Mucosa of descending colon (tissue), 3 donors: ENCODE measurements around the gene TCF12. TPM values are rescaled to one million over a fixed set of nuclear protein-coding genes. Genes with fewer than 3 reads are reported as not detected.
"Not testable (repeated sequence)": the region's sequence is repeated elsewhere in the genome, so short reads cannot be mapped to it uniquely, and the experiment has no call there.

Experiments
- ATAC-seq: fragments of 200-7000 bp; cut with Tn5 transposase; one replicate; pipeline ENCODE4 v1.9.1; 2020; ENCODE audit warnings: mild to moderate bottlenecking, moderate library complexity
- DNase-seq, 3 donors: peaks; one replicate each; pipeline ENCODE4 v3.0.0-alpha.2; 2020
- H3K36me3 ChIP-seq: fragments of 200-600 bp; one replicate; pipeline ENCODE4 v1.8.0; 2021; ENCODE audit warnings: low read depth, mild to moderate bottlenecking
- H3K4me1 ChIP-seq: fragments of 200-600 bp; one replicate; pipeline ENCODE4 v1.8.0; 2021; ENCODE audit warnings: low read depth, mild to moderate bottlenecking
- H3K4me3 ChIP-seq: fragments of 200-600 bp; one replicate; pipeline ENCODE4 v1.8.0; 2021; ENCODE audit warnings: mild to moderate bottlenecking
- H3K9me3 ChIP-seq: fragments of 200-600 bp; one replicate; pipeline ENCODE4 v1.8.0; 2021; ENCODE audit warnings: mild to moderate bottlenecking
- intact Hi-C, 2 donors: fragments of 100-400 bp; cut with DNase I in 1 of 2; cut with micrococcal nuclease in 1 of 2; formaldehyde crosslinking; loops; one replicate each; pipeline versions ENCODE4 v1.11.0 to v1.11.1; 2022; cut with DNase I, micrococcal nuclease
- total RNA-seq, 3 donors: library from RNA; stranded (reverse); fragmentation: NEBNext Ultra II Directional in 2 of 3; extraction: Animal tissue kit (Norgen Biotek cat#: 25700) in 2 of 3; gene quantifications; one replicate each; pipeline versions ENCODE4 v1.2.1 to v1.2.4, GENCODE V29; 2021 to 2023
- TF ChIP-seq, protein P1 (sequence below): fragments of 200-600 bp; IDR thresholded peaks from one replicate; pipeline ENCODE4 v1.8.0; 2022; ENCODE audit warnings: antibody characterized with exemption, mild to moderate bottlenecking
- donor health status: DM: no; HTN: no; CAD: no; lungs with moderate emphysema.
- donor health status: DM: no; HTN: no; CAD: no.
- donor health status: DM: no; HTN: yes; CAD: no.

The TCF12 gene
- total RNA-seq, 3 donors from 2014 or later, result 74.1 to 118 (median 106) TPM

DNA sequence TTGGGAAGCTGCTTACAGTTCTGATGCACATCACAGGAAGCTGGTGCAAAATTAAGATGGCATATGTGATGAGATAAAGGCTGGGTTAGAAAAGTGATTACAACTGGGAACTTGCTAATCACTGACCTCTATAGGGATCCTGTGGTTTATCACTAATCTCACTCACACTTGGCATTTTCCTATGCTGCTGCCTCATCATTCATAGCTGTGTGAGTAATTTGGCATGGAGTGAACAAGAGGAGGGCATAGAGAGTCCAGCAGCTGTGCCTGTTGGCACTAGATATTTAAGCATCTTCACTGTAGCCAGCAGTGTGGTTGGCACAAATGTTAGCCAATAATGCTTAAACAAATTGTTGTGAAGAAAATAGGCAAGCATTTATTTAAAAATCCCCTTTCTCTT lies 240.1 kb downstream of the TCF12 start:
- H3K36me3 ChIP-seq, result no peaks in the 10 kb centered on the region
- no peaks in the 10 kb centered on the region for H3K4me1 ChIP-seq
- TF ChIP-seq, protein P1, sequence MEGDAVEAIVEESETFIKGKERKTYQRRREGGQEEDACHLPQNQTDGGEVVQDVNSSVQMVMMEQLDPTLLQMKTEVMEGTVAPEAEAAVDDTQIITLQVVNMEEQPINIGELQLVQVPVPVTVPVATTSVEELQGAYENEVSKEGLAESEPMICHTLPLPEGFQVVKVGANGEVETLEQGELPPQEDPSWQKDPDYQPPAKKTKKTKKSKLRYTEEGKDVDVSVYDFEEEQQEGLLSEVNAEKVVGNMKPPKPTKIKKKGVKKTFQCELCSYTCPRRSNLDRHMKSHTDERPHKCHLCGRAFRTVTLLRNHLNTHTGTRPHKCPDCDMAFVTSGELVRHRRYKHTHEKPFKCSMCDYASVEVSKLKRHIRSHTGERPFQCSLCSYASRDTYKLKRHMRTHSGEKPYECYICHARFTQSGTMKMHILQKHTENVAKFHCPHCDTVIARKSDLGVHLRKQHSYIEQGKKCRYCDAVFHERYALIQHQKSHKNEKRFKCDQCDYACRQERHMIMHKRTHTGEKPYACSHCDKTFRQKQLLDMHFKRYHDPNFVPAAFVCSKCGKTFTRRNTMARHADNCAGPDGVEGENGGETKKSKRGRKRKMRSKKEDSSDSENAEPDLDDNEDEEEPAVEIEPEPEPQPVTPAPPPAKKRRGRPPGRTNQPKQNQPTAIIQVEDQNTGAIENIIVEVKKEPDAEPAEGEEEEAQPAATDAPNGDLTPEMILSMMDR, result no peak
- no peak overlapping the region for H3K4me3 ChIP-seq
- DNase-seq (no peak), ATAC-seq (no peak)
- intact Hi-C loops, result no loop called here
- H3K9me3 ChIP-seq, result no peaks in the 10 kb centered on the region

DNA sequence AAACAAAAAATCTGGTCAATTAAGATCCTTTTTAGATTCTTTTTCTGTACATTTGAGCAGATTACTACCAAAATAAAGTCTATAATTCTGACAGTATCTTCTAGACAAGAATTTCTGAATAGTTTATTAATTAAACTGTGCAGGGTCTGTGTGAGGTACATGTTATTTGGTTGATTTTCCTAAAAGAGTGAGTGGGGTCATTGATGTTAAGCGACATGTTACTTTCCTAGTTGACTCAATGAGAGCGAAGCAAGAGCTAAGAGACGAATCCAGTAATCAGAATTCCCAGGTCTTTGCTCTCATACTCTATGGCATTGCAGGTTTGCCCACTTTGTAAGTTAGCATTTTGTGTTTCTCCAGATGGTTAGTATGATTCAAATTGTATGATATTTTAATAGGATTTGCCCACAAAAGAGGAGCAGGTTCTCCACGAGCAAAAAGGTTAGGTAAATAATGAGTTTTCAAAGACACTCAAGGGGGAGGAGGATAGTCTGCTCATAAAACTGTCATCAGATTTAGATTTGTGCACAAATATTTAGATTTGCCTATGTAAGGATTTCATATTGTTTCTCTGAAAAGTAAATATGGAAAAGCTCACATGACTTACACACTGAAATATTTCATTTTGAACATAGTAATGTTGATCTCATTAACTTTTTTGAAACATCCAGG lies 240.7 kb downstream of the TCF12 start:
- no peaks in the 10 kb centered on the region for H3K36me3 ChIP-seq
- TF ChIP-seq, protein P1, result no peak
- no peaks in the 10 kb centered on the region for H3K4me1 ChIP-seq
- ATAC-seq, result no peak
- no peak overlapping the region for H3K4me3 ChIP-seq
- no peaks in the 10 kb centered on the region for H3K9me3 ChIP-seq
- intact Hi-C loops, result no loop called here
- no peak for DNase-seq

DNA sequence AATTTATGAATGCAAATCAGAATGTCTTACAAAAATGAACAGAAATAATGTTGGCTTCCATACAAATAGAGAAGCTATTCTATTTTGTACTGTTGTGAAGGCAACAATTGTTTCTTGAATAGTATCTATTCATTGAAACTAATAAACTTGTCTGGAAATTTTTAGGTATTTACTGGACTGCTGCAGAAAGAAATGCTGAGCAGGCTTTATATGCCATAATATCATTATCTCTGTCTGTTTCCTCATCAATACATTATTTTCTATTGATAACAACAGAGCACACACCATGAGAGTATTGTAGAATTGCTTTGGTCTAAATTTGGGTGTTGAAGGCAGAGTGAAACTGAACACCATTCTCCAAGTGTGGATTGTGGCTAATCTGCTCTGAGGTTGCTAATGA lies 241.3 kb downstream of the TCF12 start:
- intact Hi-C loops, result no loop called here
- no peaks in the 10 kb centered on the region for H3K36me3 ChIP-seq
- no peak overlapping the region for H3K4me3 ChIP-seq
- no peak for DNase-seq
- no peak for ATAC-seq
- no peaks in the 10 kb centered on the region for H3K4me1 ChIP-seq
- H3K9me3 ChIP-seq, result no peaks in the 10 kb centered on the region
- TF ChIP-seq, protein P1, result no peak

DNA sequence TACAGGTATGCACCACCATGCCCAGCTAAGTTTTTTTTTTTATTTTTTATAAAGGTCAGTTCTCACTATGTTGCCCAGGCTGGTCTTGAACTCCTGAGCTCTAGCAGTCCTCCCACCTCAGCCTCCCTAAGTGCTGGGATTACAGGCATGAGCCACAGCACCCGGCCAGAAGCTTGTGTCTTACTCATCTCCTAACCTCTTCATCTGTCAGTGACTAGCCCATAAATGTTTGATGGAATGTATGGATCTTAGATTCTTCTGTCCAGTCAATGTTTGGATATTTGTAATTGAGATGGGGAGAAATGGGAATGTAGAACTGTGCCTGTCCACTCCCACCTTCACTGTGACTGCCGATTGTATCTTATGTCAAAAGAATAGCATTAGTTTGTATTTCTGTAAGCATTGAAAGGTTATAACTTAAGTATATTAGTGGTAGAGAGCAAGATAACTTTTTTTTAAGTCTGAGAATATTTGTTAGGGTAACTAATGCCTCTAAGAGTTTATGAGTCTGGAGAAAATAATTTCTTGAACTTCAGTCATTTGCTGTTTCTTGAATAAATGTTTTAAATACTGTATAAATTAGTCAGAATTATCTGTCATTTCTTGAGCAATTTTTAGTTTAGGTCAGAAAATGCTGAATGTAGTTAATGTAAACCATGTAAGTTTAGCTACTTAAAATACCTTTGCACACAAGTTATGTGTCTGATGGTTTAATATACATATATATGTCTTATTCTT lies 242.5 kb downstream of the TCF12 start:
- intact Hi-C loops, result no loop called here
- TF ChIP-seq, protein P1, result no peak
- no peak overlapping the region for H3K4me3 ChIP-seq
- H3K4me1 ChIP-seq, result no peaks in the 10 kb centered on the region
- H3K9me3 ChIP-seq, result no peaks in the 10 kb centered on the region
- no peak for DNase-seq
- no peaks in the 10 kb centered on the region for H3K36me3 ChIP-seq
- ATAC-seq, result no peak

DNA sequence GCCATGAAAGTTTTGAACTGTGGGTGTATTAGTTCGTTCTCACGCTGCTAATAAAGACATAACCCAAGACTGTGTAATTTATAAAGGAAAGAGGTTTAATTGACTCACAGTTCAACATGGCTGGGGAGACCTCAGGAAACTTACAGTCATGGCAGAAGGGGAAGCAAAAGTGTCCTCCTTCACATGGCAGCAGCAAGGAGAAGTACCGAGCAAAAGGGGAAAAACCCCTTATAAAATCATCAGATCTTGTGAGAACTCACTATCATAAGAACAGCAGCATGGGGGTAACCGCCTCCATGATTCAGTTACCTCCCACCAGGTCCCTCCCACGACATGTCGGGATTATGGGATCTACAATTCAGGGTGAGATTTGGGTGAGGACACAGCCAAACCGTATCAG lies 245.8 kb downstream of the TCF12 start:
- ATAC-seq, intact Hi-C loops: not testable (repeated sequence)

DNA sequence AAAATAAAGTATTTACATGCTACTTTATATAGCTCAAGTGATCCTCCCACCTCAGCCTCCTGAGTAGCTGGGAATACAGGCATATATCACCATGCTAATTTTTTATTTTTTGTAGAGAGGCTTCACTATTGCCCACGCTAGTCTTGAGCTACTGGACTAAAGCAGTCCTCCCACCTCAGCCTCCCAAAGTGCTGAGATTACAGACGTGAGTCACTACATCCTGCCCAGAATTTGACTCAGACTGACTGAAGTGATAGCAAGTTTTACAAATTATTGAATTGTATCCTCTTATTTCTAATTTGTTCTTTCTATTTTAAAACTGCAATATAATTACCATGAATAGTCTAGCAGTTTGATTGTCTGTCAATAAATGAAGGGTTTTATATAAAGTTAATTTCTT lies 247.5 kb downstream of the TCF12 start:
- H3K4me1 ChIP-seq, result no peaks in the 10 kb centered on the region
- ATAC-seq, result no peak

More for the DNA sequence above, 245.8 kb downstream of the TCF12 start:
- H3K4me1 ChIP-seq, DNase-seq, H3K36me3 ChIP-seq, H3K9me3 ChIP-seq, H3K4me3 ChIP-seq: not testable (repeated sequence)

More for the DNA sequence above, 247.5 kb downstream of the TCF12 start:
- Histone ChIP-seq H3K36me3 (no peaks in the 10 kb centered on the region), H3K4me3 (no peak overlapping the region), H3K9me3 (no peaks in the 10 kb centered on the region)
- DNase-seq, result no peak
- TF ChIP-seq, protein P1, result no peak
- intact Hi-C loops, result no loop called here
